Heart left ventricle (tissue), 16 donors: ENCODE measurements around the gene COLEC12. TPM values are rescaled to one million over a fixed set of nuclear protein-coding genes. Genes with fewer than 3 reads are reported as not detected.

Experiments
- ATAC-seq, 4 donors: fragments of 200-7000 bp; cut with Tn5 transposase; one replicate each; pipeline ENCODE4 v1.9.1; 2020 to 2022; ENCODE audit warnings: moderate library complexity in 4 of 4, mild to moderate bottlenecking in 3 of 4, moderate number of reproducible peaks in 1 of 4
- DNase-seq, 5 donors: peaks; one replicate each; pipeline ENCODE4 v3.0.0-alpha.2; 2020
- H3K27ac ChIP-seq, 12 donors: fragments of 200-600 bp; sonication (generic) in 4 of 12; one replicate each; pipeline versions ENCODE4 v1.5.0 to v1.8.0; 2016 to 2022; ENCODE audit warnings: mild to moderate bottlenecking in 2 of 12
- H3K27me3 ChIP-seq, 9 donors: fragments of 200-600 bp; sonication (generic) in 2 of 9; one replicate each; pipeline versions ENCODE4 v1.5.1 to v1.8.0; 2016 to 2022; ENCODE audit warnings: mild to moderate bottlenecking in 3 of 9
- H3K36me3 ChIP-seq, 9 donors: fragments of 200-600 bp; sonication (generic) in 2 of 9; one replicate each; pipeline versions ENCODE4 v1.5.0 to v1.8.0; 2018 to 2022; ENCODE audit warnings: mild to moderate bottlenecking in 2 of 9
- H3K4me1 ChIP-seq, 12 donors: fragments of 200-600 bp; sonication (generic) in 4 of 12; one replicate each; pipeline versions ENCODE4 v1.5.0 to v1.8.0; 2016 to 2022; ENCODE audit warnings: mild to moderate bottlenecking in 3 of 12
- H3K4me3 ChIP-seq, 12 donors: fragments of 200-600 bp; sonication (generic) in 4 of 12; one replicate each; pipeline versions ENCODE4 v1.5.0 to v1.8.0; 2017 to 2022; ENCODE audit warnings: mild to moderate bottlenecking in 9 of 12, moderate library complexity in 4 of 12
- H3K9me3 ChIP-seq, 12 donors: fragments of 200-600 bp; sonication (generic) in 4 of 12; one replicate each; pipeline versions ENCODE4 v1.5.0 to v1.8.0; 2016 to 2022; ENCODE audit warnings: mild to moderate bottlenecking in 1 of 12
- CTCF ChIP-seq, 12 donors: fragments of 200-600 bp; sonication (generic) in 4 of 12; IDR thresholded peaks; one replicate each; pipeline versions ENCODE4 v1.5.0 to v1.8.0; 2018 to 2022; ENCODE audit warnings: antibody characterized with exemption in 12 of 12, mild to moderate bottlenecking in 5 of 12
- POLR2A ChIP-seq, 2 donors: fragments of 450-650 bp; IDR thresholded peaks; one replicate each; pipeline ENCODE4 v1.6.1; 2017; ENCODE audit warnings: antibody characterized with exemption in 2 of 2, mild to moderate bottlenecking in 2 of 2, moderate library complexity in 2 of 2
- WGBS, 4 donors: extraction: QIAGEN DNeasy Blood & Tissue Kit in 2 of 4; methylation state at CpG; one replicate each; pipeline versions ENCODE4 v1.1.5 to v1.1.7; 2013 to 2018; 5-methylcytosine and 5-hydroxymethylcytosine counted together
- intact Hi-C, 10 donors: fragments of 100-400 bp; cut with DNase I; formaldehyde crosslinking; loops; one replicate each; pipeline versions ENCODE4 v1.11.1 to v1.14.2; 2022
- polyA plus RNA-seq, 2 donors: library from polyadenylated mRNA; stranded (reverse); fragments of 200-250 nt; gene quantifications; one replicate each; pipeline ENCODE4 v1.2.3, GENCODE V29; 2013
- total RNA-seq, 9 donors: library from RNA; depleted of rRNA in 2 of 9; stranded (reverse); fragments of >200 nt in 2 of 9; fragmentation: NEBNext Ultra II Directional in 3 of 9; extraction: Animal tissue kit (Norgen Biotek cat#: 25700) in 3 of 9; gene quantifications; one replicate each; pipeline versions ENCODE4 v1.1.0 to v1.2.4, GENCODE V29; 2016 to 2023
- donor health status: ischemic (EF 13 %, LVEDD 7.1; RV severe dilation, severe dysfunction).
- donor health status: healthy with polysubstance abuse.
- donor health status: DM: no; HTN: yes; CAD: no.
- donor health status: DM: no; HTN: no; CAD: no.
- donor health status: ischemic (EF 25% LVEDD 6.9; RV normal size, moderate dysfunction).
- donor health status: ischemic (EF 25% LVEDD 5.7; RV mildly dilated, moderate dysfunction).
- donor health status: healthy.
- donor health status: DM: yes; HTN: yes; CAD: no.
- donor health status: ischemic (EF 35%, LVEDD 5.7; RV mildly dilated, moderate dysfunction).
- donor health status: nonischemic (EF 11% LVEDD 7.7; RV severe dilation, severe dysfunction).
- donor health status: DM: yes; HTN: yes; CAD: no.
- donor health status: PGD.
- donor health status: ischemic (EF 29% LVEDD 5.4; RV normal size, mild dysfunction).
- donor health status: nonischemic (EF 23%, LVEDD 6.1; RV moderate dilation, normal function).

The COLEC12 gene
- total and polyA plus RNA-seq, 11 donors: 2.2 to 35.9 (median 7.9) TPM

GRCh38 chr18:475202-476031 lies 25.1 kb downstream of the COLEC12 start:
- H3K27ac ChIP-seq: peak overlapping the region in 7 of 12 donors; percentile 38 to 68 (median 60)
- H3K9me3 ChIP-seq: no peaks in the 10 kb centered on the region
- H3K4me3 ChIP-seq: no peak overlapping the region
- DNase-seq: peak in 3 of 5 donors; percentile 31 to 41 (median 38)
- H3K27me3 ChIP-seq: peaks cover 0 to 6% (median 0%) of the 10 kb centered on the region in 9 donors
- intact Hi-C loops: loop anchor here in 3 of 10 donors (10.0 kb wide), 3 partner anchors 99 to 181 kb away; no protein-coding TSS in a partner anchor
- TF ChIP-seq CTCF (IDR thresholded peaks at IDR 0.05) (no peak), POLR2A (IDR thresholded peaks at IDR 0.05) (no peak)
- H3K36me3 ChIP-seq: no peaks in the 10 kb centered on the region
- peaks cover 0 to 38% (median 6%) of the 10 kb centered on the region in 12 donors for H3K4me1 ChIP-seq
- peak in 3 of 4 donors; percentile 63 to 70 (median 63) for ATAC-seq
- 34 to 38% (median 37%) methylated on average over 11 to 12 of the region's 12 CpGs for WGBS, 4 donors

- no peak for TF ChIP-seq CTCF (IDR thresholded peaks at IDR 0.05)
- TF ChIP-seq POLR2A (IDR thresholded peaks at IDR 0.05): no peak
- no peaks in the 10 kb centered on the region for H3K36me3 ChIP-seq
- DNase-seq (no peak), ATAC-seq (no peak)
- peaks cover 0 to 6% (median 0%) of the 10 kb centered on the region in 9 donors for H3K27me3 ChIP-seq
- H3K9me3 ChIP-seq: no peaks in the 10 kb centered on the region
- no peak overlapping the region for H3K4me3 ChIP-seq
- H3K4me1 ChIP-seq: peaks cover 0 to 42% (median 6%) of the 10 kb centered on the region in 12 donors
- peak overlapping the region in 3 of 12 donors; percentile 29 to 44 (median 38) for H3K27ac ChIP-seq
- 58 to 76% (median 65%) methylated on average over 4 of the region's 4 CpGs for WGBS, 4 donors
- intact Hi-C loops: loop anchor here in 3 of 10 donors (10.0 kb wide), 3 partner anchors 100 to 180 kb away; no protein-coding TSS in a partner anchor
Observed at GRCh38 chr18:474416-474815, 26.1 kb downstream of the COLEC12 start.

GRCh38 chr18:473802-474201 lies 26.7 kb downstream of the COLEC12 start:
- Histone ChIP-seq H3K27me3 (peaks cover 0 to 6% (median 0%) of the 10 kb centered on the region in 9 donors), H3K9me3 (no peaks in the 10 kb centered on the region), H3K36me3 (no peaks in the 10 kb centered on the region), H3K27ac (peak overlapping the region in 2 of 12 donors; percentile 38 to 44), H3K4me3 (no peak overlapping the region), H3K4me1 (peaks cover 0 to 48% (median 5%) of the 10 kb centered on the region in 12 donors)
- intact Hi-C loops: loop anchor here in 3 of 10 donors (10.0 kb wide), 3 partner anchors 101 to 179 kb away; no protein-coding TSS in a partner anchor
- ATAC-seq: no peak
- TF ChIP-seq POLR2A (IDR thresholded peaks at IDR 0.05): no peak
- TF ChIP-seq CTCF (IDR thresholded peaks at IDR 0.05): no peak
- 83 to 95% (median 89%) methylated on average over 1 of the region's 1 CpG for WGBS, 4 donors
- no peak for DNase-seq

- H3K27ac ChIP-seq: peak overlapping the region in 3 of 12 donors; percentile 3 to 63 (median 18)
- H3K36me3 ChIP-seq: no peaks in the 10 kb centered on the region
- peaks cover 0 to 6% (median 0%) of the 10 kb centered on the region in 9 donors for H3K27me3 ChIP-seq
- intact Hi-C loops: loop anchor here in 3 of 10 donors (10.0 kb wide), 3 partner anchors 103 to 177 kb away; no protein-coding TSS in a partner anchor
- H3K9me3 ChIP-seq: no peaks in the 10 kb centered on the region
- 75 to 86% (median 82%) methylated on average over 3 of the region's 3 CpGs for WGBS, 4 donors
- TF ChIP-seq POLR2A (IDR thresholded peaks at IDR 0.05) (no peak), CTCF (IDR thresholded peaks at IDR 0.05) (no peak)
- ATAC-seq (no peak), DNase-seq (no peak)
- H3K4me3 ChIP-seq: no peak overlapping the region
- H3K4me1 ChIP-seq: peaks cover 0 to 52% (median 5%) of the 10 kb centered on the region in 12 donors
Observed at GRCh38 chr18:471716-472115, 28.8 kb downstream of the COLEC12 start.
